NCI-H1092 treated with DMSO at 0.1 percent for 48 hours (cell line): ENCODE results near the gene ADCY5.

ENCODE experiments used
- DNase-seq: peaks from one replicate; lab custom pipeline; 2025; lab: John Stamatoyannopoulos, UW

ADCY5 gene

DNA sequence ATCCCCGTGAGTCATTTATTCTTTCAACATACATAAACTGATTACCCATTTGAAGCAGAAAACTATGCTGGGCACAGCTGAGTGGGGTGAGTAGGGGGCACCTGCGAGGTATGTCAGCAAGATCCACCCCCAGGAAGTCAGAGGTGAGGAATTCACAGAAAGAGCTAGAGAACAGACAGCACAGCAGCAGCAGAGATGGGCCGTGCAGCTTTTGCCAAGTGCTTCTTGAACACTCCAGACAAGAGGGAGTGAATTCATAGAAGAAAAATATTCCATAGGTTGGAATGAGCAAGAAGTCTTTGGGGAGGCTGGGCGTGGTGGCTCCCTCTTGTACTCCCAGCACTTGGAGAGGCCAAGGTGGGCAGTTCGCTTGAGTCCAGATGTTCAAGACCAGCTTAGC lies 9.4 kb upstream of the ADCY5 start:
- DNase-seq, result no peak

DNA sequence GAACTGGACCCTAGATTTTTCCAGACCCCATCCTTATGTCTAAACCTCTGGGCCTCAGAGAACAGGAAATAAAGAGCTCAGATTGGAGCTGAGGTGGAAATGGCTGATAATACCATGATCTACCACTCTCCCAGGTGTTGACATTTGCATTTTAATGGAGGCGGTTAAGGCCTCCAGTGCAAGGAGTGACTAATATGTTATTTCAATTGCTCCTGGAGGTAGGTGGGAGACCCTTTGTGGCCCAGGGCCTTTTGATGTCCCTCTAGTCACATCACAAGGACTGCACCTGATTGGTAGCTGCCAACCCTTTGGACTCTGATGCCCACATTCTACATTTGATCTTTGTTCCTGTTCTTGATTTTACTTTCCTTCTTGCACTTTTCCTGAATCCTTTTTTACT lies 9.0 kb upstream of the ADCY5 start:
- DNase-seq, result no peak

GRCh38 chr3:123453675-123454074 lies 4.8 kb upstream of the ADCY5 start:
- DNase-seq, result no peak

DNA sequence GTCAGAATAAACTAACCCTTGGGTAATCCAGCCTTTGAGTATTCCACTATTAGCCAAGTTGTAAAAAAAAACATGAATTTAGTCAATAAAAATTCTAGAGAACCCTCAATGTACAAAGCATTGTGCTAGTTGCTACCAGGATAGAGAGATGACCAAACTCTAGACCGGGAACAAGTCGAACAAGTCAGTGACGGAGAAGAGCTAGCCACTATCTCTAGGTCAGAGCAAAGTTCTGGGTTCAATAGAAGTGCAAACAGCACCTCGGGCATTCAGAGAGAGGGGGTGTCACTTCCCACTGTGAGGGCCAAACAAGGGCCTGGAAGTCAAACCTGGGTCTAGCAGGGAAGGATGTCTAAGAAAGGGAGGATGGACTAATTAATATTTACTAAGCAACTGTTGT lies 2.3 kb upstream of the ADCY5 start:
- DNase-seq, result no peak

DNA sequence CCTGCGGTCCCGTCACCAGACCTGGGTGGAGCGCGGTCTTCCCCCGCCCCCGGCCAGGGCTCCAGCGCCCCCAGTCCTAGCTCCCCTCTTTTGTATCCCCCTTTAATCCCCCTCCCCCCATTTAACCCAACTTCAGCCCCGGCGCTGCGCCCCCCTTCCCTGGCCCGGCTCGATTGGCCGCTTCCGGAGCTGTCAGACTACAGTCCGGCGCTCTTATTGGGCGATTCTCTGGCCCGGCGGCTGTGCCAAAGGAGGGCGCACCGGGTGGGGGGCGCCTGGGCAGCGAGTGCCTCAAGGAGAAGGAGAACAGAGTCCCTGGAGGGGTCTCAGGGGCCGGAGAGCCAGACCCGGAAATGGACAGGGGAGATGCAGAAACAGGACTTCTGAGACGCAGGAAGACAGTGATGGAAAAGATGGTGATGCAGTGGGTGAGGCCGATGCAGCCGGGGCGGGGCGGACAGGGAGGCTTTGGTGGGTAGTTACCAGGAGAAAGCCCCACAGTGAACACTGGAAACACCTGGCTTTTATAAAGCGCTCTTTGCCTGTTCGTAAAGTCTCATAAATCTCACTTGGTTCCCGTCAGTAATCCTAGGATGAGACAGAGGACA lies 1.2 kb upstream of the ADCY5 start:
- DNase-seq, result peak; percentile 9

- DNase-seq, result no peak
Observed at GRCh38 chr3:123449102-123449996, 459 bp upstream of the ADCY5 start.

DNA sequence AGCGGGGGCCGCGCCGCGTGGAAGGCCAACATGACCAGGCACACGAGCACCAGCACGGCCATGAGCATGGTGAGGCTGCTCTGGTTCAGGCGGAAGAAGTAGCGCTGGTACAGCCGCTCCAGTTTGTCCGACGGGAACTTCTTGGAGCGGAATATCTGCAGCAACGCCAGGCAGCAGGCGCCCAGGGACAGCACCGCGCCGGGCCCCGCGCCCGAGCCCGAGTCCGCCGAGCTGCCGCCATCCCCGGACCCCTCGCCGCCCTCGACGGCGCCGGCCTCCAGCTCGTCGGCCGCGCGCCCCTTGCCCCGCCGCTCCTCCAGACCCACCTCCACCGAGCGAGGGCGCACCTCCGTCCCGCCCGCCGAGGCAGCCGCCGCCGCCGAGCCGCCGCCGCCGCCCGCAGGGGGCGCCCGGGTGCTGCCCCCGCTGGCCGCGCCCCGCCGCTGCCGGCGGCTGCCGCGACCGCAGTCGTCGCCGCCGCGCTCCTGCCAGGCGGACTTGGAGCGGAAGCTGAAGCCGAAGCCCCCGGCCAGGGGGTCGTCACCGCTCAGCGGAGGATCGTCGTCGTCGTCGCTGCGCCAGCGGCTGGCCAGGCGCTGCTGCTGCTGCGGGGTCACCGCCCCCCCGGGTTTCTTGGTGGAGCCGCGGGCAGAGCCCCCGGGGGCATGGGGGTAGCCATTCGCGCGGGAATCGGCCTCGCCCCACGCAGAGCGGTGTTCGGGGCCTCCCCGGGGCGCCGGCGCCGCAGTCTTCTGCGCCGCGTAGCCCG lies 957 bp downstream of the ADCY5 start:
- no peak for DNase-seq

GRCh38 chr3:123447416-123447748 lies 1.5 kb downstream of the ADCY5 start:
- no peak for DNase-seq

- no peak for DNase-seq
Observed at GRCh38 chr3:123446610-123447109, 2.2 kb downstream of the ADCY5 start.

DNA sequence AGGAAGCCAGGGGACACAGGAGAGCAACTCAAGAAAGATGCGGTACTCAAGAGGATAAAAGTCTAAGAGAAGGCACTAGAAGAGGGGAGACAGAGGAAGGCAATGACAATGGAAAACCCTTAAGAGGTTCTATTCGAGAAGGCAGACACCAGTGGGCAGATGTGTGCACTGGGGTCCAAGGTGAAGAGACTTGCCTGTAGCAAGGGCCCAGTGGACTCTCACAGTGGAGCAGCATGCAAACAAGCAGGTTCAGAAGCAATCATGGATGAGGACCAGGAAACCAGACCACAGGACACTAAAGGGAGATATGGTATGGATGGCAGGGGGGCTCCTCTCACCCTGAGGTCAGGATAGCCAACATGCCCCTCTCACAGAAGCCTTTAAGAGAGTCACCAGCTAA lies 2.7 kb downstream of the ADCY5 start:
- no peak for DNase-seq

DNA sequence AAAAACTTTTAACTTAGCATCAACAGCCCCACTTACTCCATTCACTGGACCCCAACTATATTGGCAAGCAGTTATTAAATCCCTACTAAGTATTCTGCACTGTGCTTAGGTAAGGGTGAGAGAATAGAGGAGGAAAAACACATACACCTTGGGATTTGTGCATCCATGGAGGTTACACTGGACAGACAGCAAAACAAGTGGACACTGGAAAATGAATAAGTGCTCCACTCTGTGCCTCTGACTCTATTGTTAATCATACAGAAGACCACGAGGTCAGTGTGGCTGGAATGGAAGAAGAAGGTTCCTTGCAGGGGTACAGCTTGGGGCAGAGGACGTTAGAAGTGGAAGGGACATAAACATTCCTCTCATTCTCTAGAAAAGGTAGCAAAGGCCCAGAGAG lies 3.2 kb downstream of the ADCY5 start:
- no peak for DNase-seq

DNA sequence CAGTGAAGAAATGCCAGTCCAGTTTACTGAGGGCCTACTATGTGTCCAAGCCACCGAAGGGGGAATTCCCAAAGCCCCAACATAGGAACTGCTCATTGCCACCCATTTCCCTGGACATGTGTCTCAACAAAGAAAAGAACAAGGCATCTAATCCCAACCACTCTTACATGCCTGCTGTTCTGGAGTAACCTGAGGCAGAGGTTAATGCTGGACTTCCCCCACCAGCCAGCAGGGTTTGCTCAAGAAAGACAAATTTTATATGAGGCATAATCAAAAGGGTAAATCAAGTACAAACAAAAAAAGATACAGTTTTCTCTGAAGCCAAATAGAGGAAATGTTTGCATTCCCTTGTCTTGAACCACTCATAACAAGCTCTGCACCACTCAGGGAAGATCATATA lies 4.1 kb downstream of the ADCY5 start:
- DNase-seq, result no peak

DNA sequence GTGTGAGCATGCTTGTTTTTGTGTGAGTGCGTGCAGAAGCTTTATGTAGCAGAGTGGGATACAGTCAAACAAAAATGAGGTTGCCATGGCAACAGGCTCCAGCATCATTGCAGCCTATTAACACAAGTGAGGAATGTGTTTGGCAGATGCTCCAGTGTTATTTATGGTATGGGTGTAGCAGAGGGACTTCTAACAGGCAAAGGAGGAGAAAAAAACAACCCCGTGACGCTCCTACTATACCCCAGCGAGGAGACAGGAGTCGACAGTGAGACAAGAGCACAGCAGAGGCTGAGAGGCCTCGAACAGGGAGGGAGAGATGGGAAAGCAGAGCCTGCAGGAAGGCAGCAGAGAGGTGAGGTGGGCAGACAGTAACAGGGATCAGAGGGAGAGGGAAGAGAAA lies 4.9 kb downstream of the ADCY5 start:
- peak; percentile 4 for DNase-seq

GRCh38 chr3:123442908-123443307 lies 6.0 kb downstream of the ADCY5 start:
- DNase-seq, result no peak

DNA sequence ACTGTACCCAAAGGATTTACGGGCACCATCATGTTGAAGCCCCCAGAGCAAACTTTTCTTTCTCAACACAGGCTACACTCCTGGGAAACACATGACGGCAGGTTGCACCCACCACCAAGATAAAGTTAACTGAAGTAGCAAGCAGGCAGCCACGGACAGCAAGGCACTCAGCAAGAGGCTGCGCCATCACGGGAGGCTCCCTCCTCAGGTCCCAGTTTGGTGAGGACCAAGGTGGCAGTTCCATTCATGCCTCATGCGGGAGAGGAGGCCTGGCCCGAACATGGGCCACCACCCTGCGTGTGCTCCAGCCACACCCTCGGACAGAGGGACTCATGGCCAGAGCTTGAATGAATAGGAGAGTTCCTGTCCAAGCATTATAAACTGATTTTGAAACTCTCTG lies 6.8 kb downstream of the ADCY5 start:
- no peak for DNase-seq

DNA sequence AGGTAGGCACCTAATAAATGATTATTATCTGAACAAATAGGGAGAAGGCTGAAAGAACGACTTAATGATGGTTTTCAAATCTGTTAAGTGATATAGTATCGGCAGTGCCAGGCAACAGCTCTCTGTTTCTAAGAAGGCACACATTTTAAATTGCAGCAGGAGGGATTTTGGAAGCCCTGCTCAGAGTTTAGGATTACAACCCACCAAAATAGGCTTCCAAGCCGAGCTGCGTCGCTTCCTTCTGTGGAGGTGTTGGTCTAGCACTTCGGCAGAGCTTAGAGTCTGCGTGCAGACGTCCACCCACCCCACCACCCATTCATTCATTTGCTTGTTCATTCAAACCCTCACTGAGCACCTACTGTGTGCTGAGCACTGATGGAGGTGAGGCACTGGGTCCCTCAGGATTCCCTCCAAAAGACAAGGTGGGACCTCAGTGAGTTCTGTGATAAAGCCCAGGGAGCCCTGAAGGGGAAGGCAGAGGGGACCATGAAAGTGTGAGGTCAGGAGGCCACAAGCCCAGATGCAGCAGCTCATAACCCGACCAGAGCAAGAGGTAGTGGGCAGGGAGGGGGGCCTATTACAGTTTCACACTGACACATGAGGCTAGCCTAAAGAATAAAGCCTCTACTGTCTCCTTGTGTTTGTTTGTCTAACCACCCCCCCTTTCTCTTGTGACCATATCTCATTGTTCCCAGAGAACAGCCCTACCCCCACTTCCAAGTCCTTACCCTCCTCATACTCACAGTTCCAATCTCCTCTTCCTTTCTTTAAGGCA lies 8.9 kb downstream of the ADCY5 start:
- no peak for DNase-seq

DNA sequence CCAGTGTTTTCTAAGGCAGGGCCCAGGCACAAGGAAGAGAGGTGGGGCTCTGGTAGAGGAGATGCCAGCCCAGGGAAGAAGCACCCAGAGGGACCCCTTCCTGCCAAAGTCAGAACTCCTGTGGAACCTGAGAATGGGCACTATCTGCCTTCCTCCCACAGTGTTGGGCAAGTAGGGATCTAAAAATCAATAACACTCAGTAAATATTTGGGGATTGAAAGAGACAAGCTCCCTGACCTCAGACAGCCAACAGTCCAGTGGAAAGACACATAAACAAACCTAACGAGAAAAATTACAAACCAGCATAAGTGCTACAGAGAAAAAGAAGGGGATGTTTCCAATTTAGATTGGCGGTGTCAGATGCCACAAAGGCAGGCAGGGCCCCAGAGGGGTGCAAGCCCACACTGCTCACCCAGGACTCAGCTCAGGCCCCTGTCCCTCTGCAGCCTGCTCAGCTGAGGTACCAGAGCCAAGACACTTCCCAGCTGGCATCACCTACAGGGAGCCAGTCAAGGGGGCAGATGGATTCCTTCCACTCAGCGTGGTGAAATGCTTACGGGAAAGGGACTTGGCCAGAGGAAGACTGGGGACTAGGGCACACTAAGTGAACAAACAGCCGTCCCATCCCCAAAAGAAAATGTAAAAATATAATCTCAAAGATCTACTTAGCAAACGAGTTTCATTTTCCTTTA lies 15.9 kb downstream of the ADCY5 start:
- no peak for DNase-seq

GRCh38 chr3:123431658-123432324 lies 17.1 kb downstream of the ADCY5 start:
- DNase-seq, result no peak

GRCh38 chr3:123431007-123431657 lies 17.8 kb downstream of the ADCY5 start:
- DNase-seq, result no peak

GRCh38 chr3:123430266-123430665 lies 18.6 kb downstream of the ADCY5 start:
- no peak for DNase-seq
